Activated B cell treated with CpG ODN at 0.5 μM for 24 hours (primary cell): Measurements from ENCODE around the gene BCL3. TPM values are rescaled to one million over a fixed set of nuclear protein-coding genes. Genes with fewer than 3 reads are reported as not detected.
"Not testable (repeated sequence)": the region's sequence is repeated elsewhere in the genome, so short reads cannot be mapped to it uniquely, and the experiment has no call there.

ENCODE experiments used
- ATAC-seq: fragments of 200-7000 bp; cut with Tn5 transposase; one replicate; pipeline ENCODE4 v1.10.0; 2021; ENCODE audit warnings: low read depth, mild to moderate bottlenecking, moderate library complexity
- CTCF ChIA-PET: fragments of 350-600 bp; sonication (Branson Sonifier 250); formaldehyde crosslinking; loops from one replicate; lab custom pipeline; 2021; ENCODE audit warnings: antibody characterized with exemption; lab: Charles Lee
- POLR2A ChIA-PET: fragments of 350-600 bp; sonication (Branson Sonifier 250); formaldehyde crosslinking; loops from one replicate; lab custom pipeline; 2021; ENCODE audit warnings: antibody characterized with exemption; lab: Charles Lee
- DNase-seq: peaks from one replicate; pipeline ENCODE4 v3.0.0; 2022
- H3K27ac Mint-ChIP-seq: one replicate; pipeline ENCODE4 v1.8.0; 2020; ENCODE audit warnings: mixed read lengths
- H3K27me3 Mint-ChIP-seq: one replicate; pipeline ENCODE4 v1.8.0; 2021; ENCODE audit warnings: mixed read lengths
- H3K36me3 Mint-ChIP-seq: one replicate; pipeline ENCODE4 v1.8.0; 2021; ENCODE audit warnings: low read depth, mixed read lengths
- H3K4me1 Mint-ChIP-seq: one replicate; pipeline ENCODE4 v1.8.0; 2021; ENCODE audit warnings: mixed read lengths
- H3K4me3 Mint-ChIP-seq: one replicate; pipeline ENCODE4 v1.8.0; 2020; ENCODE audit warnings: mild to moderate bottlenecking, mixed read lengths
- H3K9me3 Mint-ChIP-seq: one replicate; pipeline ENCODE4 v1.8.0; 2020; ENCODE audit warnings: mixed read lengths
- intact Hi-C: fragments of 100-400 bp; cut with micrococcal nuclease; formaldehyde crosslinking; loops from one replicate; pipeline ENCODE4 v1.15.1; 2024
- total RNA-seq: library from RNA; stranded (reverse); gene quantifications from 2 replicates; pipeline ENCODE4 v1.2.3, GENCODE V29; 2022
- TF ChIP-seq, protein P1 (sequence below): fragments of 200-600 bp; IDR thresholded peaks from one replicate; pipeline ENCODE4 v1.8.0; 2022; ENCODE audit warnings: antibody characterized with exemption, mild to moderate bottlenecking

Gene BCL3
- total RNA-seq, 1 donor from 2014 or later = 149 TPM

GRCh38 chr19:44707794-44708193 lies 40.7 kb upstream of the BCL3 start:
- Mint-ChIP-seq H3K27me3 (peaks cover 17% of the 10 kb centered on the region), H3K36me3 (no peaks in the 10 kb centered on the region), H3K27ac (no peak overlapping the region), H3K4me1 (no peaks in the 10 kb centered on the region), H3K9me3 (no peaks in the 10 kb centered on the region), H3K4me3 (no peak overlapping the region)
- intact Hi-C loops = no loop called here
- ChIA-PET CTCF (no interaction called here), POLR2A (interaction anchor here (0.9 kb wide), 1 partner anchor 22 kb away, joined by 3 read pairs; no protein-coding TSS in a partner anchor)
- DNase-seq = no peak
- no peak for ATAC-seq
- TF ChIP-seq, protein P1, sequence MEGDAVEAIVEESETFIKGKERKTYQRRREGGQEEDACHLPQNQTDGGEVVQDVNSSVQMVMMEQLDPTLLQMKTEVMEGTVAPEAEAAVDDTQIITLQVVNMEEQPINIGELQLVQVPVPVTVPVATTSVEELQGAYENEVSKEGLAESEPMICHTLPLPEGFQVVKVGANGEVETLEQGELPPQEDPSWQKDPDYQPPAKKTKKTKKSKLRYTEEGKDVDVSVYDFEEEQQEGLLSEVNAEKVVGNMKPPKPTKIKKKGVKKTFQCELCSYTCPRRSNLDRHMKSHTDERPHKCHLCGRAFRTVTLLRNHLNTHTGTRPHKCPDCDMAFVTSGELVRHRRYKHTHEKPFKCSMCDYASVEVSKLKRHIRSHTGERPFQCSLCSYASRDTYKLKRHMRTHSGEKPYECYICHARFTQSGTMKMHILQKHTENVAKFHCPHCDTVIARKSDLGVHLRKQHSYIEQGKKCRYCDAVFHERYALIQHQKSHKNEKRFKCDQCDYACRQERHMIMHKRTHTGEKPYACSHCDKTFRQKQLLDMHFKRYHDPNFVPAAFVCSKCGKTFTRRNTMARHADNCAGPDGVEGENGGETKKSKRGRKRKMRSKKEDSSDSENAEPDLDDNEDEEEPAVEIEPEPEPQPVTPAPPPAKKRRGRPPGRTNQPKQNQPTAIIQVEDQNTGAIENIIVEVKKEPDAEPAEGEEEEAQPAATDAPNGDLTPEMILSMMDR = no peak

- H3K9me3 Mint-ChIP-seq = no peaks in the 10 kb centered on the region
- ATAC-seq (no peak), DNase-seq (no peak)
- TF ChIP-seq, protein P1 = no peak
- H3K27me3 Mint-ChIP-seq = peaks cover 15% of the 10 kb centered on the region
- POLR2A ChIA-PET = no interaction called here
- H3K27ac Mint-ChIP-seq = no peak overlapping the region
- no peaks in the 10 kb centered on the region for H3K36me3 Mint-ChIP-seq
- intact Hi-C loops = no loop called here
- CTCF ChIA-PET = no interaction called here
- H3K4me1 Mint-ChIP-seq = no peaks in the 10 kb centered on the region
- H3K4me3 Mint-ChIP-seq = no peak overlapping the region
Measured at GRCh38 chr19:44708940-44709339, 39.6 kb upstream of the BCL3 start.

DNA sequence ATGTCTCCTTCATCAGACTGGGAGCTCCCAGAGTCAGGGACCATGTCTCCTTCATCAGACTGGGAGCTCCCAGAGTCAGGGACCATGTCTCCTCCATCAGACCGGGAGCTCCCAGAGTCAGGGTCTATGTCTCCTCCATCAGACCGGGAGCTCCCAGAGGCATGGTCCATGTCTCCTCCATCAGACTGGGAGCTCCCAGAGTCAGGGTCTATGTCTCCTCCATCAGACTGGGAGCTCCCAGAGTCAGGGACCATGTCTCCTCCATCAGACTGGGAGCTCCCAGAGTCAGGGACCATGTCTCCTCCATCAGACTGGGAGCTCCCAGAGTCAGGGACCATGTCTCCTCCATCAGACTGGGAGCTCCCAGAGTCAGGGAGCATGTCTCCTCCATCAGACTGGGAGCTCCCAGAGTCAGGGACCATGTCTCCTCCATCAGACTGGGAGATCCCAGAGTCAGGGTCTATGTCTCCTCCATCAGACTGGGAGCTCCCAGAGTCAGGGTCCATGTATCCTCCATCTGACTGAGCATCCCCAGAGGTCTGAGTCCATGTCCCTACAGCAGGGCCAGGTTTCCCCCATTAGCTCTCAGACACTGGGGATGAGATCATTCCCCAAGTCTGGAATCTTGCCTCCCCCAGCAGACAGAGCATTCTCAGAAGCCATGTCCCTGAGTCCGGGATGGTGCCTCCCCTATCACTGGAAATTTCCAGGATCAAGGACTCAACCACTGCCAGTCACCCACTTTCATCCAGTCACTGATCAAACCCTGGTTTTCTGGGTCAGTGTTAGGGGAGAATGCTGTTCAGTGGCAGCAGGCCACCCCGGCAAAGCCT lies 38.9 kb upstream of the BCL3 start:
- H3K36me3 Mint-ChIP-seq, POLR2A ChIA-PET, H3K9me3 Mint-ChIP-seq, ATAC-seq, intact Hi-C loops, DNase-seq, H3K4me1 Mint-ChIP-seq, H3K27ac Mint-ChIP-seq, H3K4me3 Mint-ChIP-seq, CTCF ChIA-PET: not testable (repeated sequence)
- H3K27me3 Mint-ChIP-seq = peaks cover 14% of the 10 kb centered on the region

DNA sequence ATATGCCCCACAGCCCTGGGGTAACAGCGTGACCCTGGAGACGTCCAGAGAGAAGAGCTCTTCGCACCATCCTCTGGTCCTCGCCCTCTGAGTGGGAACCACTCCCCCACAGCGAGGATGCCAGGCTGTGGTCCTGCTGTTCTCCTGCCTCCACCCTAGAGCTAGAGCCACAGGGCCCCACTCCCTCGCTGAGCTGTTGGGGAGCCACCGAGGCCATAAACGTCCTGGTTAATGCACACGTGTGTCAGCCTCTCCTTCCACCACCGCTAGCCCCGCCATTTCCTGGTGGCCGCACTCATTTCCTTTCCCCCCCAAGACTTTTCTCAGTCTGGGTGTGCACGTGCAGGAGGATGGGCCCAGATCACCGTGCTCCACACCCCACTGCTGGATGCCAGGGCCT lies 38.0 kb upstream of the BCL3 start:
- H3K4me1 Mint-ChIP-seq = no peaks in the 10 kb centered on the region

GRCh38 chr19:44712864-44713515 lies 35.5 kb upstream of the BCL3 start:
- POLR2A ChIA-PET = interaction anchor here (0.6 kb wide), 1 partner anchor 28 kb away, joined by 5 read pairs; no protein-coding TSS in a partner anchor
- H3K4me3 Mint-ChIP-seq = no peak overlapping the region
- intact Hi-C loops = no loop called here

More for the DNA sequence above, 38.0 kb upstream of the BCL3 start:
- intact Hi-C loops = no loop called here
- DNase-seq = no peak
- Mint-ChIP-seq H3K27me3 (peaks cover 11% of the 10 kb centered on the region), H3K27ac (no peak overlapping the region), H3K4me3 (no peak overlapping the region), H3K9me3 (peaks cover 10% of the 10 kb centered on the region), H3K36me3 (peaks cover under 1% of the 10 kb centered on the region)
- CTCF ChIA-PET = no interaction called here
- POLR2A ChIA-PET = no interaction called here
- TF ChIP-seq, protein P1 = no peak
- ATAC-seq = no peak

More at GRCh38 chr19:44712864-44713515, 35.5 kb upstream of the BCL3 start:
- Mint-ChIP-seq H3K36me3 (peaks cover 2% of the 10 kb centered on the region), H3K4me1 (no peaks in the 10 kb centered on the region), H3K27ac (no peak overlapping the region), H3K9me3 (peaks cover 13% of the 10 kb centered on the region), H3K27me3 (peaks cover 10% of the 10 kb centered on the region)
- TF ChIP-seq, protein P1 = no peak
- ATAC-seq = no peak
- no peak for DNase-seq
- CTCF ChIA-PET = no interaction called here
